T47D (cell line): ENCODE measurements around the gene CYB5R2.
A peak's percentile ranks its signal among the peaks of the same experiment; 100 is the strongest.

Experiments
- DNase-seq, 2 experiments: peaks; one replicate each; pipeline versions ENCODE4 v3.0.0 to v3.0.0-alpha.2; 2011 to 2012; ENCODE audit warnings: low read depth in 1 of 2, low spot score in 1 of 2
- JUND ChIP-seq: IDR thresholded peaks from 2 replicates; pipeline ENCODE4 v1.6.1; 2012; ENCODE audit warnings: low read depth
- in situ Hi-C: cut with HindIII; loops from 2 replicates; pipeline ENCODE4 v1.10.0; 2016; ENCODE audit warnings: low sequenced_read_pairs, low pct_unique_long_range_greater_than_20kb

The CYB5R2 gene

DNA sequence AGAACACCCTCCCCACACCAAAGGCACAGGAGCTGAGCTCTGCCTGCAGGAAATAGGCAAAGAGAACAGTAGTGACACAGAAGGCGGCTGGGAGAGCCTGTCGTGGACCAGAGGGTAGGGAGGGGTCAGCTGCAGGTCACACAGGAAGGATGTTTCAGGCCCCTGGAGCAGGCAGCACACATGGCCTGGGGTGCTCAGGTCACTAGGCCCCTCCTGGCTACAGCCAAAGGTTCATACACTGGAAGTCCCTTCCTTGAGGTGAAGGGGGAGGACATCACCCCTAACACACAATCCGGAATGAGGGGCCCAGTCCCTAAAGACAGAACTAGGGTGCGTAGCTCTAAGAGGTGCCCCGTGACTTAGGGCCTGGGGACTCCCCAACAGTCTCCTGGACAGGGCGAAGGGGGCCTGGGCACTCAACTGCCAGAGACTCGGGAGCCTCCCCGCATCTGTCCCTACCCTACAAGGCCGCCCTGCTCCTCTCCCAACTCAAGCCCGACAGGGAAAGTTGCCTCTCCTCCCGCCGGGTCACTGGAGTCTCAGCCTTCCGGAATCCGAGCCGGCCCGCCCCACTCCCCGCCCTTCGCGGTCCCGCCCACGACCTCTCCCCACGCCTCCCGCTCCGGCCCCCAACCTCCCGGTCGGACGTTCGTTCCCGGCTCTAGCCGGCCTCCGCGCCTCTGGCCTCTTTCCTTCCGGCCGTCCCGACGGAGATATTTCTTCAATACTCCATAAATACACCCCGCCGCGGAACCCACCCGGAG, at the start of gene CYB5R2:
Gene CYB5R2, minus strand, starts transcription at position 541 of the 764 bp plus-strand sequence. CDS start 675 bp downstream, outside the sequence.
- DNase-seq = peak; percentile 23 to 65
- TF ChIP-seq JUND = no peak
- in situ Hi-C loops = no loop called here

DNA sequence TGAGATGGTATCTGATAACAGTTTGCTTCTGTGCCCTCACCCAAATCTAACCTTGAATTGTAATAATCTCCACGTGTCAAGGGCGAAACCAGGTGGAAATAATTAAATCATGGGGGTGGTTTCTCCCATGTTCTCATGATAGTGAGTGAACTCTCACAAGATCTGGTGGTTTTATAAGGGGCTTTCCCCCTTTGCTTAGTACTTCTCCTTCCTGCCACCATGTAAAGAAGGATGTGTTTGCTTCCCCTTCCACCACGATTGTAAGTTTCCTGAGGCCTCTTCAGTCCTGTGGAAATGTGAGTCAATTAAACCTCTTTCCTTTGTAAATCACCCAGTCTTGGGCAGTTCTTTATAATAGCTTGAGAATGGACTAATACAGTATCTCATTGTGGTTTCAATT, 41.5 kb upstream of the CYB5R2 start:
- no peak for TF ChIP-seq JUND
- no peak for DNase-seq
- in situ Hi-C loops = no loop called here

DNA sequence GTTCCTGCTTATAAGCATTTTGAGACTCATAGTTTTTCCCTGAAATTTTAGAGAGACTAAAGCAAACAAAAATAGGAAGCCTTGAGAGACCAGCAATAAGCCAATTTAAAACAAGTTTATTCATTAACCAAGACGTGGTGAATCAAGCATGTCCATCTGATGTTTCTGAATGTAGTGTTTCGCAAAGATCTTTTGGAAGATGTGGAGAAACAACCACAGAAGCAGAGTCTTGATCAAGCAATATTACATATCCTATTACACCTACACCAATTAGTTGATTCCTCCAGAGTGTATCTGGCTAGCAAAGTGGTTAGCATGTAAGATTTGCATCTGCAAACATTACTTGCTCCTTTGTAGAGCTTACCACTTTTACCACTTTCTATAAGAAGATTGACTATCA, 33.1 kb upstream of the CYB5R2 start, which contains the start of gene OVCH2:
Gene OVCH2, minus strand, starts transcription at position 101 of the 400 bp plus-strand sequence. Its CDS starts 83 bp downstream, at position 18.
- DNase-seq = no peak
- in situ Hi-C loops = no loop called here
- TF ChIP-seq JUND = no peak

DNA sequence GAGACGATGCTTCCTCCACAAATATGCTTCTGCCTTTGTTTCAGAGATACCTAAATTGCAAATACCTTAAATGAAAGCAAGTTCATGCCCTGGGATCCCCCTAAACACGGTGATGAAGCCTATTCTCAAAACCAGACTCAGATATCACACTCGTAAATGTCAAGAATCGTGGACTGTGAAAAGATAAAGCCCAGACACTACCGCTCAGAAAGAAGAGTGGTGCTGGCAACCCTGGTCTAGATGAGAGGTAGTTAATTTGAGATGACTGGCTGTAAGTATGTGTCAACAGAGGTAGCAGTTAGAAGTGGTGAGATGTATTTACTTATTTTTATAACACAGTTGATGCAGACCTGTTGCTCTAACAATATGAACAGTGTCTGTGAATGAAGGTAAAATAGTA, 30.4 kb upstream of the CYB5R2 start:
- in situ Hi-C loops = no loop called here
- DNase-seq = no peak
- no peak for TF ChIP-seq JUND

DNA sequence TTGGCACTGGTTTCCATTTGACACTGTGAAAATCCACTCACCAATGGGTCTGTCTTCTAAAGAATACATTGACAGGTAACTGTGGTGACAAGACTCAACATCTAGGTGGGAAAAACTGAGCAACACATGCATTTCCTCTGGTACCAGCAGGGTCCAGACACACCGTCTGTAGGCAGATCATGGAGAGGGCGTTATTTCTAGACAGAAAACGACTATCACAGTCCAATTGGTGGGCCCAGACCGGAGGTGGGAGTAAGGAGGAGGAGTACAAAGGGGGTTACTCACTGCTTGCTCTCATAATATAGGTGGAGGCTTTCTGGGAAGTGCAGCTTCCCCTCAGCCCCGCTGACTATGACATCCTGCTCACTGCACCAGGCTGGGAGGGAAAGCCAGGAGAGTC, 23.1 kb upstream of the CYB5R2 start:
- in situ Hi-C loops = no loop called here
- no peak for DNase-seq
- TF ChIP-seq JUND = no peak

DNA sequence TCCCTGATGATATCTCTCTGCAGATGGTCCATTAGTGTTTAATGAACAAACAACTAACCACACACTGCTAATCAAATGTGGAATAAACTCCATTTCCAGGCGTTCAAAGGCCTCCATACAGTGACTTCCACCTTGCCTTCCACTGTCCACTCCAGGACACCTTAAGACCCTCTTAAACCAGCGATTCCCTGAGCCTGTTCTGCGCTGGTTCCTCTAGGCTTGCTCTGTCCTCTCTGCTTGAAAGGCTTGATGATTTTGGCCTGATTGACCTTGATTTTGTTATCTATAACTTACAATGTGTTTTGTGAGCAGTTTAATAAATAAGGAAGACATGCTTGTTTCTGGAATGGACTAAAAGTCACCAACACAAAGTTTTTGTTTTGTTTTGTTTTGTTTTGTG, 20.9 kb upstream of the CYB5R2 start:
- DNase-seq = no peak
- in situ Hi-C loops = no loop called here
- no peak for TF ChIP-seq JUND

DNA sequence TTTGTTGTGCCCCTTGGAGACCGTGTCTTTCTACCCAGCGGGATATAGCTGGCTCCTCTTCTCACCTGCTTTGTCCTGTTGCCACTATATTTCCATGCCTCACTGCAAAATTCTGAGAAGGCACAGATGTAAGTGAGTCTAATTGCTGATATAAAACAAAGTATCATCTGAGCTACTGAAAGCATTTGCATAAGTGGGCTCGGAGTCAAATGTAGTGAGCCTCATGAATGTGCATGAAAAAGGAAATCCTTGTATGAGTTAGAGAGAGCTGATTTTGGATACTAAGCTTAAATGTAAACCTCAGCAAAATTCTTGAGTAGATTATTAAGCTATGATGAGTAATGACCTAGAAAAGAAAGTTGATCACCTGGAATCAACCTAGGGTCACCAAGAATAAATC, 19.1 kb upstream of the CYB5R2 start:
- in situ Hi-C loops = no loop called here
- TF ChIP-seq JUND = no peak
- no peak for DNase-seq

DNA sequence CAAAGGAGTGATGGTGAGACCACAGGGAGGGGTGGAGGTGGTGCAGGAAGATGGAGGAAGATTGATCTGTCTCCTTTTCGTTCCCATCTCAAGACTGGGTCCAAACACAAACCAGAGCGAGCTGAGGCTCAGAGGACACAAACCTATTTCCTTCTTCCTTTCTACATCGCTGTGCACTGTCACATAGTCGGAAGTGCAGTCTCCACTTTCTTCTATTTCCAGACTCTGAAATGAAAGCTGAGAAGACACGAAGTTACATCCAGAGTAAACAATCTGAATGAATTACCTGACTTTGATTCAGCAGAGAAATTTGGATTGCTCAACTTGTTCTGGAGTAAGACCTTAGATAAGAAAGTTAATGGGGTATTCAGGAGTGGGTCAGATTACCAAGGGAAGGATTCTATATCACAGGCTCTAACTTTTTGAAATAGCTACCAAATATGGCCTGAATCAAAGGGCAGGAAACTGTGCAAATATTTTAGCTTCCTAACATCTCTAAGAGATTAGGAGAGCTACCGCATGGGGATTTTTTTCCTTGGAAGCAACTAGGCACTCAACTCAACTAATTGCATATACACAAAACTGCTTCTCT, 18.6 kb upstream of the CYB5R2 start:
- in situ Hi-C loops = no loop called here
- no peak for DNase-seq
- TF ChIP-seq JUND = no peak

DNA sequence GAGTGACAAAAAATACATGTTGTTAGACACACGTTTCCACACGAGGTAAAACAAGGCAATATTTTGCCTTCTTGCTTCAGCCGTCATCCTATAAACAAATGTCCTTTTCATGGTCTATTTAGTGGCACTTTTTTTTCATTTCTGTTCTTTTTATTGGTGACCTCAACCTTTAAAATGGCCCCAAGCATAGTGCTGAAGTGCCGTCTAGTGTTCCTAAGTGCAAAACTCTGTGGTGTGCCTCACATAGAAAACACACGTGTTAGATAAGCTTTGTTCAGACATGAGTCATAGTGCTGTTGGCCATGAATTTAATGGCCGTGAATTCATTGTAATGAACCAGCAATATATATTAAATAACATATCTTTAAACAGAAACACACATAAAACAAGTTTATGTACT, 17.3 kb upstream of the CYB5R2 start:
- DNase-seq = no peak
- in situ Hi-C loops = no loop called here
- no peak for TF ChIP-seq JUND

DNA sequence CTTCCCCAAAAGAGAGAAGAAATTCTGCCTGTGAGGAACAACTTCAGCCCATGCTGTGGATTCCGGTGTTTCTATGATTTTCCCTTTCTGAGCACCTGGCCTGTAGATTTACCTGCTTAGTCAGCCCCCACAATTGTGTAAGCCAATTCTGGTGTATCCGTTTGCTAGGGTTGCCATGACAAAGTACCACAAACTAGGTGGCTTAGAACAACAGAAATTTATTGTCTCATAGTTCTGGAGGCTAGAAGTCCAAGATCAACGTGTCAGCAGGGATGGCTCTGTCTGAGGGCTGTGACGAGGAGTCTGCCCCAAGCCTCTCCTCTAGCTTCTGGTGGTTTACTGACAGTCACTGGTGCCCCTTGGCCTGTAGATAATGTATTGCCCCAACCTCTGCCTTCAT, 15.9 kb upstream of the CYB5R2 start:
- in situ Hi-C loops = no loop called here
- TF ChIP-seq JUND = no peak

DNA sequence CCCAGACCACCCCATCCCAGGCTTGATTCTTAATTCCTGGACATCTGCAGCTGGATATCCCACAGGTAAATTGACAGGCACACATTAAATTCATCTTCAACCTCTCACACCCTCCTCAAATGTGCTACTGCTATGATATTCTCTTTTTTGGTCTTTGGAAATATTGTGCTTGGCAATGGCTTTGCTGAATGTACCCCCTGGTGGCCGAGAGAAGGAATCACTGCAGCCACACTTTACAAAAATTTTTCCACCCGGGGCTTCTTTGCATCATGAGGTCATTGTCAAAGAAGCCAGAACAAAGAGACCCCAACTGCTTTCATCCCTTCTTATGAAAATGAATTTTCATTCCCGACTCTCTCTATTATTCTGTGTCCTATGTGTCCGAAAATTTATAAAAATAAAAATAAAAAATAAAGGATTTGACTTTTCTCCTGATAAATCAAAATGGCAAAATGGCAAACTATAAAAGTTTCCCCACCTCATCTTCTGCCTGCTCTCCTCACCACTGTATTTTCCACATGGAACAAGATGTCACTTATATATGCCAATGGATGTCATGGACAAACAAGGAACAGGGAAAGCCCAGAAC, 15.0 kb upstream of the CYB5R2 start:
- in situ Hi-C loops = no loop called here
- no peak for TF ChIP-seq JUND
- DNase-seq = peak in 1 of 2 experiments; percentile 31

More for the DNA sequence above, 15.9 kb upstream of the CYB5R2 start:
- no peak for DNase-seq

DNA sequence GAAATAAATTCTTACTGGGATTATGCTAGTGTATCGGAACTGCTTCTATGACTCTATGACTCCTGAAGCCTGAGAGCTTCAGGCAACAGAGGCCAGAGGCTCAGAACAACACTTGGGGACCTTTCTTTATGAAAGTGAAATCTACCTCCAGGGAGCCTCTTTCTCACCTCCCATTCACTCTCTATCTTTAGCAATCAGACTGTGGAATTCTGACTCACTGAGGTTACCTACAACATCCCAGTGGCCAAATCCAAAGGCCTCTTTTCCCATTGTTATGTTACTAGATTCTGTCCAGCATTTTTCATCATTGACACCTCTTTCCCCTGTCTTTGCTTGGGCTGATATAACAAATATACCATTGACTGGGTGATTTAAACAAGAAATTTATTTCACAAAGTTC, 14.1 kb upstream of the CYB5R2 start:
- in situ Hi-C loops = no loop called here
- no peak for DNase-seq
- TF ChIP-seq JUND = no peak

DNA sequence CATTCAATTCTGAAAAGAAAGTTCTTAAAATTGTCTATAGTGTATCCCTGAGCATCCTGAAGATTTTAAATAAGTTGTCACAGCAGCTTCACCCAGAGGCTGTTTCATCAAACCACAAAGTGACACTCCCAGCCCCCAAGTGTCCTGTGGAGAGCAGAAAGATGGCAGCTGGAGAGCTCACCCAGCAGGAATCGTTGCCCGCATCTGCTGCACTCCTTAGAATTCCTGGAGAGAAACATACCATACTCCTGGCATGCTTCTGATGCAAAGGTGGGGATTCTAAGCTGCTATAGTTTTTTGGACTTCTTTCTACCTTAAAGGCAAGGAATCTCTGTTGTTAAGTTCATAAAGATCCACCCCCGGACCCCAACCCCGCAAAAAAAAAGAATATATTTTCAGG, 13.5 kb upstream of the CYB5R2 start:
- in situ Hi-C loops = no loop called here
- no peak for TF ChIP-seq JUND
- no peak for DNase-seq

DNA sequence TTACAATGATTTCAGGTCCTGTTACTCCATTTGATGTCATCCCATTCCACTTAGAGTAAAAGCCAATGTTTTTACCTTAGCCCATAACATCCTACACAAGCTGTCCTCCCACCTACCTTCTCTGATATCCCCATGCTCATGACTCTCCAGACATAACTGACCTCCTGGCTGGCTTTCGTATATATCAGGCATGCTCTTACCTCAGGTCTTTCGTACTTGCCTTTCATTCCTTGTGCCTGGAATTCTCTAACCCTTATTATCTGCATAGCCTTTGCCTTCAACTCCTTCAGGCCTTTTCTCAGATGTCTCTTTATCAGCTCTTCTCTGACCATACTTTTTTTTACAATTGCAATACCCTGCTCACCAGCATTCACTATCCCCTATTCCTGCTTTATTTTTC, 10.3 kb upstream of the CYB5R2 start:
- no peak for TF ChIP-seq JUND
- in situ Hi-C loops = no loop called here
- DNase-seq = no peak
